ENCODE measurements around the gene PROB1. TPM values are rescaled to one million over a fixed set of nuclear protein-coding genes. Genes with fewer than 3 reads are reported as not detected.

PROB1 gene
- total and polyA plus RNA-seq, 2 of the 8 experiments (the other 6 are each of a cell fraction or from before 2014, with no cell fraction given): 0.89 to 3.1 TPM

GRCh38 chr5:139413153-139413552 is 18.2 kb upstream of the PROB1 start:
- Histone ChIP-seq H3K79me2 (ENCODE audit: control insufficient read depth in 1 of 2, insufficient read depth in 2 of 2, low read length in 2 of 2) (no peaks in the 10 kb centered on the region), H2BK20ac (ENCODE audit: low read length) (no peak overlapping the region), H3K23ac (ENCODE audit: insufficient read length) (no peak overlapping the region), H3K4me1 (replicated peaks in 1 of 4; ENCODE audit: control insufficient read depth in 3 of 4, insufficient read depth in 4 of 4, low read length in 3 of 4) (no peaks in the 10 kb centered on the region), H4K5ac (ENCODE audit: insufficient read length, low read depth, low read length) (no peak overlapping the region), H3K56ac (replicated peaks; ENCODE audit: insufficient read length, low read depth, low read length) (no peak overlapping the region), H2AFZ (ENCODE audit: low read length) (no peak overlapping the region), H3K27me3 (replicated peaks in 1 of 4; ENCODE audit: control insufficient read depth in 3 of 4, extremely low read depth in 1 of 4, insufficient read depth in 3 of 4, low read length in 3 of 4) (no peaks in the 10 kb centered on the region), H3K4me3 (ENCODE audit: extremely low read depth in 1 of 4, insufficient read depth in 2 of 4, low read depth in 3 of 4, low read length in 4 of 4) (no peak overlapping the region), H3K36me3 (ENCODE audit: control insufficient read depth in 2 of 4, insufficient read depth in 4 of 4, low read length in 3 of 4) (peaks cover 2 to 14% (median 4%) of the 10 kb centered on the region in 4 experiments; a peak in 5 of 8 replicates), H3K4ac (replicated peaks; ENCODE audit: insufficient read length, low read depth, low read length) (no peak overlapping the region), H4K8ac (ENCODE audit: extremely low read depth, insufficient read depth, low read length) (no peak overlapping the region), H3K14ac (ENCODE audit: insufficient read length) (no peak overlapping the region), H2BK15ac (ENCODE audit: low read length) (no peak overlapping the region), H3K4me2 (ENCODE audit: insufficient read depth in 1 of 2, low read depth in 2 of 2, low read length in 2 of 2) (no peak overlapping the region), H3K9me3 (ENCODE audit: insufficient read depth in 2 of 2, low read depth in 1 of 2, low read length in 1 of 2) (no peaks in the 10 kb centered on the region), H2AK5ac (ENCODE audit: low read depth, low read length) (no peak overlapping the region), H2BK12ac (ENCODE audit: low read depth, low read length) (no peak overlapping the region), H3K23me2 (ENCODE audit: low read depth, low read length) (no peaks in the 10 kb centered on the region), H4K20me1 (replicated peaks in 1 of 2; ENCODE audit: control insufficient read depth in 1 of 2, insufficient read depth in 2 of 2, low read length in 2 of 2) (no peaks in the 10 kb centered on the region), H4K91ac (replicated peaks; ENCODE audit: insufficient read length, low read length) (no peak overlapping the region), H3K18ac (ENCODE audit: extremely low read depth, low read length) (no peak overlapping the region), H3K9ac (replicated peaks in 1 of 4; ENCODE audit: extremely low read depth in 1 of 4, low read depth in 3 of 4, low read length in 3 of 4) (no peak overlapping the region), H3K27ac (ENCODE audit: low read depth, low read length) (no peak overlapping the region), H3K79me1 (ENCODE audit: low read depth, low read length) (no peaks in the 10 kb centered on the region), H2BK120ac (replicated peaks; ENCODE audit: low read depth, low read length) (no peak overlapping the region), H2BK5ac (ENCODE audit: low read depth, low read length) (no peak overlapping the region)
- DNase-seq (ENCODE audit: low read depth in 1 of 2, low spot score in 2 of 2) (no peak), FAIRE-seq (no peak)
- TF ChIP-seq EZH2 (IDR thresholded peaks at IDR 0.05; ENCODE audit: low read depth, low read length, severe bottlenecking): no peak
- no peak for TF ChIP-seq RFX5 (IDR thresholded peaks at IDR 0.05; ENCODE audit: borderline replicate concordance, low read depth, low read length)
- TF ChIP-seq KDM1A (IDR thresholded peaks at IDR 0.05; ENCODE audit: borderline replicate concordance, low read length): no peak
- TF ChIP-seq ATF3 (IDR thresholded peaks at IDR 0.05; ENCODE audit: insufficient read depth, low read depth, low read length): no peak
- no peak for TF ChIP-seq POU5F1 (IDR thresholded peaks at IDR 0.05; ENCODE audit: low read depth, low read length)
- TF ChIP-seq TAF1 (IDR thresholded peaks at IDR 0.05; ENCODE audit: low read depth, low read length): no peak
- TF ChIP-seq NANOG (IDR thresholded peaks at IDR 0.05; ENCODE audit: insufficient read depth, low read depth, low read length, poor library complexity, severe bottlenecking): no peak
- no peak for TF ChIP-seq E2F6 (IDR thresholded peaks at IDR 0.05)
- TF ChIP-seq POLR2A (IDR thresholded peaks at IDR 0.05; ENCODE audit: control extremely low read depth in 1 of 2, low read depth in 2 of 2, low read length in 2 of 2): no peak
- no peak for TF ChIP-seq FOSL1 (IDR thresholded peaks at IDR 0.05; ENCODE audit: insufficient read depth, low read depth, low read length)
- no peak for TF ChIP-seq HDAC6 (IDR thresholded peaks at IDR 0.05; ENCODE audit: low read depth, low read length)
- TF ChIP-seq SUZ12 (IDR thresholded peaks at IDR 0.05; ENCODE audit: low read length): no peak
- TF ChIP-seq MAX (IDR thresholded peaks at IDR 0.05): no peak
- whole genome bisulfite sequencing, 2 experiments (ENCODE audit: extremely low coverage in 1 of 2, insufficient coverage in 1 of 2, insufficient read length in 1 of 2, insufficient replicate concordance in 2 of 2, low coverage in 1 of 2, low lambda C conversion rate in 2 of 2, missing lambda C conversion rate in 1 of 2): 88% methylated on average over 6 of the region's 6 CpGs; no CpG with 5 or more reads in 1 of the 2 experiments
- ChIA-PET POLR2A (ENCODE audit: partially characterized antibody) (interaction anchor here (0.6 to 1.3 kb wide), 4 partner anchors 10 to 98 kb away, joined by 3 to 6 read pairs (median 3); partner anchors contain the start of gene SPATA24), CTCF (ENCODE audit: partially characterized antibody) (interaction anchor here (1.3 to 8.2 kb wide), 2 partner anchors 8 to 18 kb away, joined by 3 to 69 read pairs; partner anchors contain the start of gene PROB1)
